Keratinocyte (primary cell): ENCODE data around the gene MYO16. TPM values are rescaled to one million over a fixed set of nuclear protein-coding genes. Genes with fewer than 3 reads are reported as not detected.

Source experiments
- DNase-seq: peaks from one replicate; pipeline ENCODE4 v3.0.0-alpha.2; 2011; ENCODE audit warnings: low read depth, missing footprints, low spot score
- FAIRE-seq: peaks from 2 replicates; lab custom pipeline; 2011; peaks lifted over from hg19 to GRCh38; lab: Jason Lieb, UNC
- H2AFZ ChIP-seq: 2 replicates; pipeline ENCODE4 v1.6.0; 2012; ENCODE audit warnings: low read length, control low read depth, inconsistent platforms; ENCODE audit not compliant: control insufficient read depth
- H3K27ac ChIP-seq: 2 replicates; pipeline ENCODE4 v1.5.1; 2011; ENCODE audit warnings: low read length; ENCODE audit not compliant: control insufficient read depth, insufficient read depth
- H3K27me3 ChIP-seq: 3 replicates; pipeline ENCODE4 v1.6.0; 2011; ENCODE audit warnings: low read length; ENCODE audit not compliant: control insufficient read depth, insufficient read depth; ENCODE audit errors: extremely low read depth
- H3K36me3 ChIP-seq, 2 experiments: 2 replicates in 1 of 2; 3 replicates in 1 of 2; pipeline ENCODE4 v1.5.1; 2011; ENCODE audit warnings: low read length in 2 of 2, mild to moderate bottlenecking in 1 of 2; ENCODE audit not compliant: control insufficient read depth in 2 of 2, insufficient read depth in 2 of 2; ENCODE audit errors: extremely low read depth in 1 of 2
- H3K4me1 ChIP-seq: 3 replicates; pipeline ENCODE4 v1.5.1; 2011; ENCODE audit warnings: low read length; ENCODE audit not compliant: control insufficient read depth, insufficient read depth; ENCODE audit errors: extremely low read depth
- H3K4me2 ChIP-seq: 3 replicates; pipeline ENCODE4 v1.6.0; 2011; ENCODE audit warnings: low read depth, low read length; ENCODE audit not compliant: control insufficient read depth, insufficient read depth; ENCODE audit errors: extremely low read depth
- H3K4me3 ChIP-seq, 3 experiments: fragments of 200-600 bp in 1 of 3; sonication (generic) in 1 of 3; 2 replicates in 2 of 3; 3 replicates in 1 of 3; pipeline ENCODE4 v1.5.1; 2011 to 2016; ENCODE audit warnings: low read length in 3 of 3, mild to moderate bottlenecking in 3 of 3, control low read depth in 2 of 3, inconsistent platforms in 1 of 3, low read depth in 1 of 3, mixed read lengths in 1 of 3, mixed run types in 1 of 3, moderate library complexity in 1 of 3; ENCODE audit not compliant: control insufficient read depth in 2 of 3, insufficient read depth in 2 of 3; ENCODE audit errors: extremely low read depth in 1 of 3
- H3K79me2 ChIP-seq: 2 replicates; pipeline ENCODE4 v1.6.0; 2012; ENCODE audit warnings: low read length; ENCODE audit not compliant: control insufficient read depth, insufficient read depth
- H3K9ac ChIP-seq: 3 replicates; pipeline ENCODE4 v1.6.0; 2011; ENCODE audit warnings: low read length; ENCODE audit not compliant: control insufficient read depth, insufficient read depth; ENCODE audit errors: extremely low read depth
- H3K9me1 ChIP-seq: 3 replicates; pipeline ENCODE4 v1.6.0; 2011; ENCODE audit warnings: low read length; ENCODE audit not compliant: control insufficient read depth, insufficient read depth; ENCODE audit errors: extremely low read depth
- H3K9me3 ChIP-seq: 2 replicates; pipeline ENCODE4 v1.5.1; 2012; ENCODE audit warnings: low read depth, low read length; ENCODE audit not compliant: control insufficient read depth
- H4K20me1 ChIP-seq: 3 replicates; pipeline ENCODE4 v1.6.0; 2011; ENCODE audit warnings: low read length; ENCODE audit not compliant: control insufficient read depth, insufficient read depth; ENCODE audit errors: extremely low read depth
- EZH2 ChIP-seq: IDR thresholded peaks from one replicate; pipeline ENCODE4 v1.6.1; 2012; ENCODE audit warnings: inconsistent platforms, mild to moderate bottlenecking, low read length, moderate library complexity
- dilution Hi-C: fragments of 300-500 bp; cut with MboI; formaldehyde crosslinking; loops from one replicate; pipeline ENCODE4 v1.7.0; 2020; ENCODE audit warnings: low sequenced_read_pairs; ENCODE audit not compliant: extremely low pct_ligation_motif_present
- polyA plus RNA-seq, 5 experiments: library from polyadenylated mRNA; depleted of rRNA in 3 of 5; stranded (reverse) in 3 of 5; stranded (forward) in 1 of 5; unstranded in 1 of 5; fragments of >200 nt; gene quantifications; 1 replicate in 1 of 5; 2 replicates in 3 of 5; 3 replicates in 1 of 5; pipeline versions ENCODE4 v1.2.1 to v1.2.3, GENCODE V29; 2011 to 2012; ENCODE audit warnings: missing spikeins in 2 of 5, low read depth in 1 of 5, low replicate concordance in 1 of 5
- TF ChIP-seq, protein P1 (sequence below), 3 experiments: IDR thresholded peaks in 1 of 3; conservative IDR thresholded peaks in 1 of 3; optimal IDR thresholded peaks in 1 of 3; 2 replicates in 2 of 3; 3 replicates in 1 of 3; pipeline versions ENCODE3 to v1.5.1; 2011; ENCODE audit warnings: low read length in 3 of 3, mild to moderate bottlenecking in 3 of 3, moderate library complexity in 2 of 3, control low read depth in 1 of 3, inconsistent platforms in 1 of 3; ENCODE audit not compliant: insufficient read depth in 2 of 3; ENCODE audit errors: extremely low read depth in 1 of 3

MYO16 gene
- polyA plus RNA-seq, 1 donor (not counting 4 experiments of a cell fraction or from before 2014, with no cell fraction given): 0.08 TPM

DNA sequence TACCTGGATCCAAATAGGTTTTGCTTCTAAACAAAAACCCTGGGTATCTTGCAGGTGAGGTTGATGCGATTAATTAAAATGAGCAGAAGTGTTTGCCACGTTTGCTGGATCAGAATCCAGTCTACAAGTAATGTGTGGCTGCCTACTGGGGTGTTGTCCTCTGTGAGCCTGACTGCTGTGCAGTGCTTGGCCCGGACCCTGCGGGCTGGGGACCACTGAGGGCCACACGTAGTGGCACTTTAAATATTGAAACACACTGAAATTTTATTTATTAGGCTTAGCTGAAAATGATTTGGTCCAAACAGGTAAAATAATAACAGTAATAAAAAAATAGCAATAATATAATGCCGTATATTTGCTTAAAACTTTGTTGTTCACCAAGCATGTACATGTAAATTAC lies 338.0 kb downstream of the MYO16 start:
- DNase-seq (no peak), FAIRE-seq (no peak)
- H4K20me1 ChIP-seq: no peaks in the 10 kb centered on the region
- no peak overlapping the region for H3K4me2 ChIP-seq
- H3K36me3 ChIP-seq: no peaks in the 10 kb centered on the region
- no peaks in the 10 kb centered on the region for H3K27me3 ChIP-seq
- H3K9me1 ChIP-seq: no peaks in the 10 kb centered on the region
- H3K9me3 ChIP-seq: no peaks in the 10 kb centered on the region
- dilution Hi-C loops: no loop called here
- TF ChIP-seq EZH2: no peak
- TF ChIP-seq, protein P1, sequence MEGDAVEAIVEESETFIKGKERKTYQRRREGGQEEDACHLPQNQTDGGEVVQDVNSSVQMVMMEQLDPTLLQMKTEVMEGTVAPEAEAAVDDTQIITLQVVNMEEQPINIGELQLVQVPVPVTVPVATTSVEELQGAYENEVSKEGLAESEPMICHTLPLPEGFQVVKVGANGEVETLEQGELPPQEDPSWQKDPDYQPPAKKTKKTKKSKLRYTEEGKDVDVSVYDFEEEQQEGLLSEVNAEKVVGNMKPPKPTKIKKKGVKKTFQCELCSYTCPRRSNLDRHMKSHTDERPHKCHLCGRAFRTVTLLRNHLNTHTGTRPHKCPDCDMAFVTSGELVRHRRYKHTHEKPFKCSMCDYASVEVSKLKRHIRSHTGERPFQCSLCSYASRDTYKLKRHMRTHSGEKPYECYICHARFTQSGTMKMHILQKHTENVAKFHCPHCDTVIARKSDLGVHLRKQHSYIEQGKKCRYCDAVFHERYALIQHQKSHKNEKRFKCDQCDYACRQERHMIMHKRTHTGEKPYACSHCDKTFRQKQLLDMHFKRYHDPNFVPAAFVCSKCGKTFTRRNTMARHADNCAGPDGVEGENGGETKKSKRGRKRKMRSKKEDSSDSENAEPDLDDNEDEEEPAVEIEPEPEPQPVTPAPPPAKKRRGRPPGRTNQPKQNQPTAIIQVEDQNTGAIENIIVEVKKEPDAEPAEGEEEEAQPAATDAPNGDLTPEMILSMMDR (optimal IDR thresholded peaks at IDR 0.05 in 1 of 3, IDR thresholded peaks at IDR 0.05 in 1 of 3, conservative IDR thresholded peaks at IDR 0.05 in 1 of 3; ENCODE audit: extremely low read depth in 1 of 3, insufficient read depth in 2 of 3, low read length in 3 of 3): no peak
- no peak overlapping the region for H3K9ac ChIP-seq
- H3K4me3 ChIP-seq: no peak overlapping the region
- no peak overlapping the region for H3K27ac ChIP-seq
- H3K4me1 ChIP-seq: peaks cover 27% of the 10 kb centered on the region
- no peak overlapping the region for H2AFZ ChIP-seq
- H3K79me2 ChIP-seq: no peaks in the 10 kb centered on the region

DNA sequence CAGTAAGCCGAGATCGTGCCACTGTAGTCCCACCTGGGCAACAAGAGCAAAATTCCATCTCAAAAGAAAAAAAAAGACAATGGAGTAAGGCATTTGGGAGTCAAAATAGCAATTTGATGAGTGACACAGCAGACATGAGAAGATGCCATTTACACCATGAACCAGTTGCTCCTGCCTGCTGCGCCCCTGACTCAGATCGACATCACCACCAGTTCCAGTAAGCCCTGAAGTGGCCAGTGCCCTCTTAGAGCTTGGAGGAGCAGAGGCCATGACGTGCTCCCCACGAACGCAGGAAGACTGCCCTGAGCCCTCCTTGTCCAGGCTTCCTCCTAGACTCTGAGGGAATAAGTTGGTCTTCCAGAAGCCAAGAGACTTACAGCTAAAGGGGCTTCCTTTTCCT lies 339.2 kb downstream of the MYO16 start:
- TF ChIP-seq, protein P1 (optimal IDR thresholded peaks at IDR 0.05 in 1 of 3, IDR thresholded peaks at IDR 0.05 in 1 of 3, conservative IDR thresholded peaks at IDR 0.05 in 1 of 3; ENCODE audit: extremely low read depth in 1 of 3, insufficient read depth in 2 of 3, low read length in 3 of 3): no peak
- TF ChIP-seq EZH2: no peak
- H3K9me3 ChIP-seq: no peaks in the 10 kb centered on the region
- no peaks in the 10 kb centered on the region for H4K20me1 ChIP-seq
- peaks cover 28% of the 10 kb centered on the region for H3K4me1 ChIP-seq
- no peak overlapping the region for H3K27ac ChIP-seq
- H3K79me2 ChIP-seq: no peaks in the 10 kb centered on the region
- H3K36me3 ChIP-seq: no peaks in the 10 kb centered on the region
- H3K4me2 ChIP-seq: no peak overlapping the region
- dilution Hi-C loops: no loop called here
- no peak for FAIRE-seq
- no peak overlapping the region for H2AFZ ChIP-seq
- H3K9me1 ChIP-seq: no peaks in the 10 kb centered on the region
- no peaks in the 10 kb centered on the region for H3K27me3 ChIP-seq
- no peak overlapping the region for H3K4me3 ChIP-seq
- no peak for DNase-seq
- H3K9ac ChIP-seq: no peak overlapping the region
